ENCODE measurements around the gene MAN1B1.

MAN1B1 gene

GRCh38 chr9:137147793-137148160 lies 61.0 kb downstream of the MAN1B1 start:
- Mint-ChIP-seq H3K27me3 (ENCODE audit: low read depth) (peaks cover 62% of the 10 kb centered on the region), H3K9me3 (no peaks in the 10 kb centered on the region), H3K4me3 (no peak overlapping the region), H3K36me3 (ENCODE audit: low read depth) (no peaks in the 10 kb centered on the region), H3K27ac (no peak overlapping the region), H3K4me1 (no peaks in the 10 kb centered on the region)
- TF ChIP-seq, protein P1, sequence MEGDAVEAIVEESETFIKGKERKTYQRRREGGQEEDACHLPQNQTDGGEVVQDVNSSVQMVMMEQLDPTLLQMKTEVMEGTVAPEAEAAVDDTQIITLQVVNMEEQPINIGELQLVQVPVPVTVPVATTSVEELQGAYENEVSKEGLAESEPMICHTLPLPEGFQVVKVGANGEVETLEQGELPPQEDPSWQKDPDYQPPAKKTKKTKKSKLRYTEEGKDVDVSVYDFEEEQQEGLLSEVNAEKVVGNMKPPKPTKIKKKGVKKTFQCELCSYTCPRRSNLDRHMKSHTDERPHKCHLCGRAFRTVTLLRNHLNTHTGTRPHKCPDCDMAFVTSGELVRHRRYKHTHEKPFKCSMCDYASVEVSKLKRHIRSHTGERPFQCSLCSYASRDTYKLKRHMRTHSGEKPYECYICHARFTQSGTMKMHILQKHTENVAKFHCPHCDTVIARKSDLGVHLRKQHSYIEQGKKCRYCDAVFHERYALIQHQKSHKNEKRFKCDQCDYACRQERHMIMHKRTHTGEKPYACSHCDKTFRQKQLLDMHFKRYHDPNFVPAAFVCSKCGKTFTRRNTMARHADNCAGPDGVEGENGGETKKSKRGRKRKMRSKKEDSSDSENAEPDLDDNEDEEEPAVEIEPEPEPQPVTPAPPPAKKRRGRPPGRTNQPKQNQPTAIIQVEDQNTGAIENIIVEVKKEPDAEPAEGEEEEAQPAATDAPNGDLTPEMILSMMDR (IDR thresholded peaks at IDR 0.05; ENCODE audit: unreplicated experiment in 3 of 3) = no peak

- Mint-ChIP-seq H3K36me3 (ENCODE audit: low read depth) (no peaks in the 10 kb centered on the region), H3K4me3 (no peak overlapping the region), H3K27ac (no peak overlapping the region), H3K27me3 (ENCODE audit: low read depth) (peaks cover 59% of the 10 kb centered on the region), H3K9me3 (no peaks in the 10 kb centered on the region), H3K4me1 (no peaks in the 10 kb centered on the region)
- TF ChIP-seq, protein P1 (IDR thresholded peaks at IDR 0.05; ENCODE audit: unreplicated experiment in 3 of 3) = no peak
Observed at GRCh38 chr9:137148242-137148641, 61.5 kb downstream of the MAN1B1 start.

DNA sequence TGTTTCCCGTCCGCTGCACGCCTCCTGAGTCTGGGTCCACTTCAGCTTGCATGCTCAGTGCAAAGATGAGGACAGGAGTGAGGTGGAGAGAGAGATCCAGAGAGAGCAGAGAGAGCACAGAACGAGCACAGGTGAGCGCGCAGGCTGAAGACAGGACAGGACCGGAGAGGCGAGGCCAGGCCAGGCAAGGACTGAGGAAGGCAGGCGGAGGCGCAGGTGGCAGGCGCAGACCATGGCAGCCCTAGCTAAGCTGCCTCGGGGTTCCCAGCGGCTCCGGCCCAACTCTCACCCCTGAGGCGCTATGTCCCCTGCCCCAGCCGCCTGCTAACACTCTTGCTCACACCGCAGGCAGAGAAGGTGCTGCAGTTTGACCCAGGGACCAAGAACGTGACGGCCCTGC lies 61.9 kb downstream of the MAN1B1 start:
- Mint-ChIP-seq H3K4me1 (no peaks in the 10 kb centered on the region), H3K27ac (no peak overlapping the region), H3K4me3 (no peak overlapping the region), H3K27me3 (ENCODE audit: low read depth) (peaks cover 55% of the 10 kb centered on the region), H3K36me3 (ENCODE audit: low read depth) (no peaks in the 10 kb centered on the region), H3K9me3 (no peaks in the 10 kb centered on the region)
- TF ChIP-seq, protein P1 (IDR thresholded peaks at IDR 0.05; ENCODE audit: unreplicated experiment in 3 of 3) = no peak

GRCh38 chr9:137149363-137149762 lies 62.6 kb downstream of the MAN1B1 start:
- Mint-ChIP-seq H3K4me3 (no peak overlapping the region), H3K4me1 (no peaks in the 10 kb centered on the region), H3K27ac (no peak overlapping the region), H3K27me3 (ENCODE audit: low read depth) (peaks cover 48% of the 10 kb centered on the region), H3K36me3 (ENCODE audit: low read depth) (no peaks in the 10 kb centered on the region), H3K9me3 (no peaks in the 10 kb centered on the region)
- TF ChIP-seq, protein P1 (IDR thresholded peaks at IDR 0.05; ENCODE audit: unreplicated experiment in 3 of 3) = no peak

DNA sequence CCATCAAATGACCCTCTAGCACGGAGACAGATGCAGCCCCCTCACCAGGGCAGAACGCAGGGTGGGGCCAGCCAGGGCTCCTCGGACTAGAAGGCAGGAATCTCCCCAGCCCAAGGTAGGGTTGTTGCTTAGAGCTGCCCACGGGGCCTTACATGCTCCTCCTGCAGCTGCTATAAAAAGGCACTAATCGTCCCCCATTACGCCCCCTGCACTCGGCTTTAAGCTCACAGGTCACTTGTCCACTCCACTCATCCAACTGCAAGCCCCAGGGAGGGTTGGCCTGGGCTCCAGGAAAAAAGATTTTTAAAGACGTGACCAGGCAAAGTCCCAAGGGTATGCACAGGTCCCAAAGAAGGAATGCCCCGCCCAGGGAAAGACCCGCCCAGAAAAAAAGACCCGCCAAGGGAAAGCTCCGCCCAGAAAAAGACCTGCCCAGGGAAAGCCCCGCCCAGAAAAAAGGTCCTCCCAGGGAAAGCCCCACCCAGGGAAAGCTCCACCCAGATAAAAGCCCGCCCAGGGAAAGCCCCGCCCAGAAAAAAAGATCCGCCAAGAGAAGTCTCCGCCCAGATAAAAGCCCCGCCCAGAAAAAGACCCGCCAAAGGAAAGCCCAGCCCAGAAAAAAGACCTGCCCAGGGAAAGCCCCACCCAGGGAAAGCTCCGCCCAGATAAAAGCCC lies 63.3 kb downstream of the MAN1B1 start:
- H3K27ac Mint-ChIP-seq = no peak overlapping the region
- no peak overlapping the region for H3K4me3 Mint-ChIP-seq
- H3K4me1 Mint-ChIP-seq = no peaks in the 10 kb centered on the region
- peaks cover 54% of the 10 kb centered on the region for H3K27me3 Mint-ChIP-seq (ENCODE audit: low read depth)
- no peaks in the 10 kb centered on the region for H3K36me3 Mint-ChIP-seq (ENCODE audit: low read depth)
- no peaks in the 10 kb centered on the region for H3K9me3 Mint-ChIP-seq
- TF ChIP-seq, protein P1 (IDR thresholded peaks at IDR 0.05; ENCODE audit: unreplicated experiment in 3 of 3) = no peak

Data from nephron (organoid).